Lower leg skin (tissue), 4 donors: Measurements from ENCODE around the gene SLC25A44. TPM values are rescaled to one million over a fixed set of nuclear protein-coding genes. Genes with fewer than 3 reads are reported as not detected.

Experiments used
- DNase-seq, 2 donors: peaks; one replicate each; pipeline ENCODE4 v3.0.0-alpha.2; 2019; ENCODE audit warnings: low spot score in 2 of 2
- H3K4me3 ChIP-seq: fragments of 200-600 bp; sonication (generic); 2 replicates; pipeline ENCODE4 v1.5.1; 2017; ENCODE audit warnings: mild to moderate bottlenecking, low read depth; ENCODE audit not compliant: poor library complexity, severe bottlenecking
- POLR2A ChIP-seq, 2 donors: fragments of 450-650 bp; IDR thresholded peaks; one replicate each; pipeline ENCODE4 v1.6.1; 2016 to 2017; ENCODE audit warnings: antibody characterized with exemption in 2 of 2, mild to moderate bottlenecking in 1 of 2, moderate library complexity in 1 of 2
- WGBS, 2 donors: methylation state at CpG; one replicate each; pipeline ENCODE4 v1.1.5; 2018; 5-methylcytosine and 5-hydroxymethylcytosine counted together
- intact Hi-C: fragments of 100-400 bp; cut with DNase I; formaldehyde crosslinking; loops from one replicate; pipeline ENCODE4 v1.15.0; 2023; ENCODE audit warnings: low total_unique reads
- total RNA-seq, 4 donors: library from RNA; depleted of rRNA; stranded (reverse); fragments of >200 nt; gene quantifications; one replicate each; pipeline ENCODE4 v1.1.0, GENCODE V29; 2016
- TF ChIP-seq, protein P1 (sequence below), 3 donors: fragments of 450-650 bp; IDR thresholded peaks; one replicate each; pipeline ENCODE4 v1.5.1; 2016; ENCODE audit warnings: antibody characterized with exemption in 3 of 3, mild to moderate bottlenecking in 3 of 3, moderate library complexity in 2 of 3

Gene SLC25A44
- total RNA-seq, 4 donors from 2014 or later: 11.3 to 15.3 (median 13.3) TPM

DNA sequence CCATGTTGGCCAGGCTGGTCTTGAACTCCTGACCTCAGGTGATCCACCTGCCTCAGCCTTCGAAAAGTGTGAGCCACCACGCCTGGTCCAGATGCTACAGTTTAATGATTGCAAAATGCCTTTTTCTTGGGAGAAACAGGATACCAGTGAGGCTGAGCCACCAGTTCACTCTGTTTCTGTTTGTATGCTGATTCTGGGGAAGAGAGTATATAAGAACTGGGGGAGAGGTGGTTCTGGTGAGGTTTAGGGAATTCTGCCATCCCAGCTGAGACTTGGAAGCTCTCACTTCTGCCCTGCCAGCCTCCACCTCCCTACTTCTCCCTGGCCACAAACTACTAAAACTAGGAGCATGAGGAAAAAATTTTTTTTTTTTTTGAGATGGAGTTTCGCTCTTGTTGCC is 10.8 kb downstream of the SLC25A44 start:
- intact Hi-C loops: loop anchor here (10.0 kb wide), 1 partner anchor 50 kb away; the partner anchor contains the start of gene SEMA4A
- H3K4me3 ChIP-seq: no peak overlapping the region
- no peak for DNase-seq
- 90 to 93% methylated on average over 3 of the region's 3 CpGs for WGBS, 2 donors
- TF ChIP-seq POLR2A (IDR thresholded peaks at IDR 0.05): no peak
- TF ChIP-seq, protein P1, sequence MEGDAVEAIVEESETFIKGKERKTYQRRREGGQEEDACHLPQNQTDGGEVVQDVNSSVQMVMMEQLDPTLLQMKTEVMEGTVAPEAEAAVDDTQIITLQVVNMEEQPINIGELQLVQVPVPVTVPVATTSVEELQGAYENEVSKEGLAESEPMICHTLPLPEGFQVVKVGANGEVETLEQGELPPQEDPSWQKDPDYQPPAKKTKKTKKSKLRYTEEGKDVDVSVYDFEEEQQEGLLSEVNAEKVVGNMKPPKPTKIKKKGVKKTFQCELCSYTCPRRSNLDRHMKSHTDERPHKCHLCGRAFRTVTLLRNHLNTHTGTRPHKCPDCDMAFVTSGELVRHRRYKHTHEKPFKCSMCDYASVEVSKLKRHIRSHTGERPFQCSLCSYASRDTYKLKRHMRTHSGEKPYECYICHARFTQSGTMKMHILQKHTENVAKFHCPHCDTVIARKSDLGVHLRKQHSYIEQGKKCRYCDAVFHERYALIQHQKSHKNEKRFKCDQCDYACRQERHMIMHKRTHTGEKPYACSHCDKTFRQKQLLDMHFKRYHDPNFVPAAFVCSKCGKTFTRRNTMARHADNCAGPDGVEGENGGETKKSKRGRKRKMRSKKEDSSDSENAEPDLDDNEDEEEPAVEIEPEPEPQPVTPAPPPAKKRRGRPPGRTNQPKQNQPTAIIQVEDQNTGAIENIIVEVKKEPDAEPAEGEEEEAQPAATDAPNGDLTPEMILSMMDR (IDR thresholded peaks at IDR 0.05): no peak

DNA sequence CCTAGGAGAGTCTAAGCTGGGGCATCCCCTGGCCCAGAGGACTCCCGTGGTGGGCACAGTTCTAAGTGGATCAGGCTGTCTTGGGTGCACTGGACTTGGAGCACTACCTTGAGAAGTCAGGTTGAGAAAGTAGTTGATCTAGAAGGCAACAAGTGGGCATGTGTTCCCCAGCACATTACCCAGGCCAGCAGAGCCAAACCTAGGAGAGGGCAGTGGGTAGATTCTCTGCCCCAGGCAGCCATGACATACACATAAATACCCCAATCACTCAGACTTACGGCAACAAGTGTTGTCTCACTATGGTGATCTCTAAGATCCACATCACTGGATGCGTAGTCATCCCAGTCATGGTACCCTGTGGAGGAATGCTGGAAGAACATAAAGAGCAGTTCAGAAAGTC is 17.3 kb downstream of the SLC25A44 start:
- intact Hi-C loops: no loop called here
- TF ChIP-seq POLR2A (IDR thresholded peaks at IDR 0.05): no peak
- TF ChIP-seq, protein P1 (IDR thresholded peaks at IDR 0.05): no peak
- no peak overlapping the region for H3K4me3 ChIP-seq
- WGBS, 2 donors: 92 to 100% methylated on average over 3 of the region's 3 CpGs
- DNase-seq: no peak

DNA sequence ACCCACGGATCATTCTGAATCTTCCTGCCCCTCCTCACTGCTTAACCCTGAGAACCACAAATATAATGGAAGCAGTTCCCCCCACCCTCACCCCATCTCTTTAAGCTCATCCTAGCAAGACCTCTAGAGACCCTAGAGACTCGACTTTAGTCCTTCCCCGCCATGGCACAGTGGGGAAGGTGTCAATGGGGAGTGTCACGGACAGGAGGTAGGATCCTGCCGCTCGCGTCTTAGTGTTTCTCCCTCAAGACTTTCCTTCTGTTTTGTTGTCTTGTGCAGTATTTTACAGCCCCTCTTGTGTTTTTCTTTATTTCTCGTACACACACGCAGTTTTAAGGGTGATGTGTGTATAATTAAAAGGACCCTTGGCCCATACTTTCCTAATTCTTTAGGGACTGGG is 18.2 kb downstream of the SLC25A44 start:
- DNase-seq: no peak
- TF ChIP-seq, protein P1 (IDR thresholded peaks at IDR 0.05): no peak
- TF ChIP-seq POLR2A (IDR thresholded peaks at IDR 0.05): no peak
- no peak overlapping the region for H3K4me3 ChIP-seq
- 86 to 87% methylated on average over 9 of the region's 9 CpGs for WGBS, 2 donors
- intact Hi-C loops: no loop called here

DNA sequence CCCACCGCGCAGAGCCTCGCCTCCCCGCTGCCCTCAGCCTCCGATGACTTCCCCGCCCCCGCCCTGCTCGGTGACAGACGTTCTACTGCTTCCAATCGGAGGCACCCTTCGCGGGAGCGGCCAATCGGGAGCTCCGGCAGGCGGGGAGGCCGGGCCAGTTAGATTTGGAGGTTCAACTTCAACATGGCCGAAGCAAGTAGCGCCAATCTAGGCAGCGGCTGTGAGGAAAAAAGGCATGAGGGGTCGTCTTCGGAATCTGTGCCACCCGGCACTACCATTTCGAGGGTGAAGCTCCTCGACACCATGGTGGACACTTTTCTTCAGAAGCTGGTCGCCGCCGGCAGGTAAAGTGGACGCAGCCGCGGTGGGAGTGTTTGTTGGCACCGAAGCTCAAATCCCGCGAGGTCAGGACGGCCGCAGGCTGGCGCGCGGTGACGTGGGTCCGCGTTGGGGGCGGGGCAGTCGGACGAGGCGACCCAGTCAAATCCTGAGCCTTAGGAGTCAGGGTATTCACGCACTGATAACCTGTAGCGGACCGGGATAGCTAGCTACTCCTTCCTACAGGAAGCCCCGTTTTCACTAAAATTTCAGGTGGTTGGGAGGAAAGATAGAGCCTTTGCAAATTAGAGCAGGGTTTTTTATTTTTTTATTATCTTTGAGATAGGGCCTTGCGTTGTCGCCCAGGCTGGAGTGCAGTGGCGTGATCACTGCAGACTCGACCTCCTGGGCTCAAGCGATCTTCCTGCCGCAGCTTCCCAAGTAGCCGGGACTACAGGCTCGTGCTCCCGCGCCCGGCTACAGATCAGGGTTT is 19.1 kb downstream of the SLC25A44 start, which contains the start of gene PMF1:
PMF1 (plus strand) TSS at position 175 of the 811 bp plus-strand sequence; CDS start at position 184, 9 bp downstream.
- intact Hi-C loops: no loop called here
- H3K4me3 ChIP-seq: peak within 1 kb of the TSS; percentile 41
- WGBS, 2 donors: 0 to 1% methylated on average over 55 to 61 of the region's 61 CpGs
- TF ChIP-seq, protein P1 (IDR thresholded peaks at IDR 0.05): no peak
- no peak for TF ChIP-seq POLR2A (IDR thresholded peaks at IDR 0.05)
- DNase-seq: peak; percentile 97 to 100

DNA sequence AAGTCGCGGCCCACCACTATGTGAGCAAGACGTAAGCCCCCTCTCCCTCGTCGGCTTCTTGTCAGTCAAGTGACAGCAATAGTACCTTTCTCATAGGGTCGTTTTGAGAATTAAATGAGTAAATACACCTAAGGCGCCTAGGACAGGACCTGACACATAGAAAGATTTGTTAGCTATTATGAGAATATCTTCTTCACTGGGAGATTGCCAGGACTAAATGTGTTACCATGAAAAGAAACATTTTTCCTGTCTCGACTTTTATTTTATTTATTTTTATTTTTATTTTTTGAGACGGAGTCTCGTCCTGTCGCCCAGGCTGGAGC is 19.7 kb downstream of the SLC25A44 start:
- WGBS, 2 donors: 6 to 8% methylated on average over 11 of the region's 11 CpGs
- TF ChIP-seq POLR2A (IDR thresholded peaks at IDR 0.05): no peak
- TF ChIP-seq, protein P1 (IDR thresholded peaks at IDR 0.05): no peak
- intact Hi-C loops: no loop called here
- no peak for DNase-seq
- peak overlapping the region; percentile 41 for H3K4me3 ChIP-seq
